NCI-H2029 (cell line): ENCODE measurements around the gene DNAH6.
"Not testable (repeated sequence)": the region's sequence is repeated elsewhere in the genome, so short reads cannot be mapped to it uniquely, and the experiment has no call there.

ENCODE experiments used
- DNase-seq: peaks from one replicate; lab custom pipeline; 2025; lab: John Stamatoyannopoulos, UW

The DNAH6 gene

DNA sequence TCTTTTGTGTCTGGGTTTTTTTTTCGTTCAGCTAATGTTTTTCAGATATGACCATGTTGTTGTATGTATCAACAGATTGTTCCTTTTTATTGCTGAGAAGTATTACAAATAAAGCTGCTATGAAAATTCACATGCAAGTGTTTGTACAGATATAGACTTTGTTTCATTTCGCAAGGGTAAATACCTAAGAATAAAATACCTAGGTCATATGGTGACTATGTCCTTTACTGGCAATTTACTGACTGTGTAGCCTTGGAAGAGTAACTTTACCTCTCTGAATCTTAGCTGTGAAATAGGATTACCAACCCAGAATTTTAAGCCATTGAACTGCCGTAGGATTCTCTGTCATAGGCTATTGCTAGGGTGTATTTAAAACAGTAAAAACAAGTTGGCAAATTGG, 19.0 kb upstream of the DNAH6 start:
- no peak for DNase-seq

DNA sequence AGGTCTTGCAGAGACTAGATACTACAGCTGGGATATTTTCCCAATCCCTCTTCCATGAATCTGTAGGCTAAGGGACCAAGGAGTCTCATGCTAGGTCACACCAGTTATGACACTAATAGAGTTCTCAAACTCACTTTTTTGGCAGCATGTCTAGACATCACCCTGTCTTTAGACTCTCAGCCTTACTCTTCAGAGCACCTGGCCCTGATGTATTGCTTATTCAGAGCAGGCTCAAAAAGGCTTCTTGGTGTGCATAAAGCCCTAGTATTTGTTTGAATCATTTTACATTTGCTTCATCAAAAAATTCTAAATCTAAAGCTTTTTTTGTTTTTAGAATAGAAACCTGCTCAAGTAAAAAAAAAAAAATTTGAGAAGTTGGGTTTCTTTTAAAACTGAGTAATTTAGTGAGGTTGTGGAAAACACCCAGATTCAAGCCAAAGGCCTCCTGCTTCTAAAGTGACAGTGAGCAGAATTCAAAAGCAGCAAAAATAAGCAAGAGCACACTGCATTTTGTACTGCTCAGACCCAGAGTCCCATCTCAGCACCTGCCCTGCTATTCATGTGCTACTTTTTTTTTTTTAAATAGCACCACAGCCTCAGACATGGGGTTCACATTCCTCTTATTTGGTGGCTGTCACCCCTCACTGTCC, 18.0 kb upstream of the DNAH6 start:
- DNase-seq: no peak

DNA sequence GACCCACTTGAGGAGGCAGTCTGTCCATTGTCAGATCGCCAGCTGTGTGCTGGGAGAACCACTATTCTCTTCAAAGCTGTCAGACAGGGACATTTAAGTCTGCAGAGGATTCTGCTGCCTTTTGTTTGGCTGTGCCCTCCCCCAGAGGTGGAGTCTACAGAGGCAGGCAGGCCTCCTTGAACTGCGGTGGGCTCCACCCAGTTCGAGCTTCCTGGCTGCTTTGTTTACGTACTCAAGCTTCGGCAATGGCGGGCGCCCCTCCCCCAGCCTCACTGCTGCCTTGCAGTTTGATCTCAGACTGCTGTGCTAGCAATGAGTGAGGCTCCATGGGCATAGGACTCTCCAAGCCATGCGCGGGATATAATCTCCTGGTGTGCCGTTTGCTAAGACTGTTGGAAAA, 5.3 kb upstream of the DNAH6 start:
- not testable (repeated sequence) for DNase-seq

DNA sequence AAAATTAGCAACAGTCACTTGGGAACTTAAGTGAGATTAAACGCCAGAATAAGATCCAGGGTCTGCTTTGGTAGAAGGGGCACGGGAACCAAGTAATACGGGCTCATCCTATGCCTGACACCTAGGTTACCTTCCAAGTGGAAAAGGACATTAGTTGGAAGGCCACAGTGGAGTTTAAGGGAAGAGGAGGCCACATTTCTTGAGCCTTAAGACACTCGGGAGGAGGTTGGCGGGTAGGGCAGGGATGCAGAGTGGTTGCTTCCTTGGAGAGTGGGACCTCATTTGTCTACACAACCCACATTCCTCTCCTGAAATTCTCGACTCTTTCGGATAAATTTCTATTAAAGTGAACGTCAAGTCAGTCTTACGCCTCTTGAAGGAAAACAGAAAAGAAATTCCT, 510 bp upstream of the DNAH6 start:
- DNase-seq: no peak

GRCh38 chr2:84519332-84519957, 3.1 kb downstream of the DNAH6 start:
- no peak for DNase-seq

DNA sequence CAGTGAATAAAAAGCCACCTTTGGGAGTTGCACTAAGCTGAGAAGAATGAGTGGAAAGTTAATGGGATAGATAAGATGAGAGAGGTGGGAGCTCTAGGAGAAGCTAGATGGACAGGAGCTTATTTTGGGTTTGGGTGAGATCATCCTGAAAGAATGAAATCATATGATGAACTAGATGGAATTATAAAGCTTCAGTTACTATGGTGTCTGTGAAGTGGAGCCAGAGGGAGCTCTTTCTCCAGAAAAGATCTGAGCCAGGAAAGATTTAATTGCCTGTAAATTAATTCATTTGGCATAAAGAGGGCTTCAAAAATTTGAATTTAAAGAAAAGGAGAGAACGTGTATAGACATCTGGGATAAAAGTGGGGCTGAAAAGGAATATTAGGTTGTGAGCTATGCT, 10.3 kb downstream of the DNAH6 start:
- DNase-seq: no peak

DNA sequence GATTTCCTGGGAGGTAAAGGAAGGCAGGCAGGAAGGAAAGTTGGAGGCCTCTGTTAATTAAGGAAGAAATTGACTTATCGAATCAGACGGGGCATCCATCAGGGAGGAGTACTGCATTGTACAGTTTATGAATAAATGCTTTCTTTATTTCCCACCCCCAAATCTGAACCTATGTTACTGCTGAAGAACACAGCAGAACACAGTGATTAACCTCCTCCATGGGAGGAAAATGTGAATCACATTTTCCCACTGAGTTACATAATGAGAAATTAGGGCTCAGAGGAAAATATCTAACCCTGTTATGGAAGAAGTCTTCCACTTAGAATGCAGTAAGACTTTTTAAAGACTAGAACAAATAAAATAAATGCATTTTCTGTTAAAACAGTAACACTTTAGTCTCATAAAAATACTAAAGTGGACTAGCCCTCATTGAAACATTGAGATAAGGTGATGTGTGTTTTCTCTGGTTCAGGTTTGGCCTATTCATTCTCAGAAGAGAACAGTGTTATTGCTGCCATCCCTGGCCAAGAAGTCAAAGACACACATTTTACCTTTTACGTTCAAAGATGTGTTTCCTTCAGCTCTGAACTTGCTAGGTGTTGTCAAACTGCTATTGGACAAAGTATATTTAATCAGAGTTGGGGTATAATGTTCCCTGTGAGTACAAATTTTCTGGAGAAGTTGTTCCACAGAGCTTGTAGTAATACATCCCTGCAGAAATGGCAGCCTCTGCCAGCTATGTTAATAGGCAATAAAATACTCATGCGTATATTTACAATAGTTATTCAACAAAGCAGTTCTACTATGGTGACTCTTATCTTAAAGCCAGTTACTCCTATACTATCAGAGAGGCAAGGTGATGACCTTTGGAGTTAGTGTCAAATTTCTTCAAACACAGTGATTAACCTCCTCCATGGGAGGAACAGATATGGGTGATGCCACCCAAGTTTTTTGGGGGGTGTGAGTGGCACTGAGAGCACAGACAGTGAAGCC, 11.1 kb downstream of the DNAH6 start:
- DNase-seq: no peak

DNA sequence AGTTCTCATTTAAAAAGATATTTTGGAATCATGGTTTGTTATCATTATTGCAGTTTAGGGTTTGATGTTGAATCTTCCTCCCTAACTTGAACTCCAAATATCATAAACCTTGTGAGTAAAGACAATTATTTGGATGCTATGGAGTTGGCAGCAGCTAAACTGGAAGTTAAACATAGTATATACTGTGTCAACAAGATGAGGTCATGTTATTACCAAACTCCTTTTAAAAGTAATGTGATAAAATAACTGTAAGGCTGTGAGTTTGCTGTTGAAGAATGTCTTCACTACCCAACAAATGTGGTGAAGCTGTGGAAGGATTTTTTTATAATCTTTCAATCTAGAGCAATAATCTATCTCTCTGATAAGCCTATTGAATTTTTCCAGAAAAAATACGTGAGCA, 16.0 kb downstream of the DNAH6 start:
- no peak for DNase-seq

GRCh38 chr2:84534225-84534624, 17.9 kb downstream of the DNAH6 start:
- DNase-seq: no peak

GRCh38 chr2:84537251-84537650, 21.0 kb downstream of the DNAH6 start:
- no peak for DNase-seq

- DNase-seq: no peak
Measured at GRCh38 chr2:84539729-84540128, 23.4 kb downstream of the DNAH6 start.

- DNase-seq: no peak
Measured at GRCh38 chr2:84545005-84545404, 28.7 kb downstream of the DNAH6 start.

- DNase-seq: no peak
Measured at GRCh38 chr2:84546551-84546950, 30.3 kb downstream of the DNAH6 start.

DNA sequence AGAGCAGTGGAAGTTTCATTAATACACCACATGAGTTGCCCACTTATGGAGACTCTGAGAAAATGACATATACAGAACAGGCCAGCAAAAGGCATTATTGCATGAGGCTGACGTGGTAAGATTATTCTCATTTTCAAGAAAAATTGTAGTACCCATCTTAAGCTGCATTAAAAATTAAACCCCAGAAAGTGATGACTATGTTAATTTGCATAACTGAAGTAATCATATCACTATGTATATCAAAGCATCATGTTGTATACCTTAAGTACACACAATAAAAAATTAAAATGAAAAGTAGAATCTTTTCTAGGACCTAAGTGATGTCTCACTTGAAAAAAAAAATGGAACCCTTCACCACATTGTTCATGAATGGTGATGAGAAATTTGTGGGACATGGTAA, 32.0 kb downstream of the DNAH6 start:
- no peak for DNase-seq

- DNase-seq: no peak
Measured at GRCh38 chr2:84550916-84551315, 34.6 kb downstream of the DNAH6 start.

DNA sequence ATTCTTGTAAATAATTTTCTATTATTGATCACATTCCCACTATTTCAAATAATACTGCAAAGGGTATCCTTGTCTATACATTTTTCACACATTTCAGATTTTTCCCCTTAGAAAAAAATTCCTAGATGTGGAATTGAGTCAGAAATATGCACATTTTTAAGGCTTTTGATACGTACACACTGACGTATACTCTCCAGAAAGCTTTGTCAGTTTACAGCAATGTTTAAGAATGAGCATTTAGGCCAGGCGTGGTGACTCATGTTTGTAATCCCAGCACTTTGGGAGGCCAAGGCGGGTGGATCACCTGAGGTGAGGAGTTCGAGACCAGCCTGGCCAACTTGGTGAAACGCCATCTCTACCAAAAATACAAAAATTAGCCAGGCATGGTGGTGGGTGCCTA, 35.2 kb downstream of the DNAH6 start:
- not testable (repeated sequence) for DNase-seq

- no peak for DNase-seq
Measured at GRCh38 chr2:84556190-84556589, 39.9 kb downstream of the DNAH6 start.

DNA sequence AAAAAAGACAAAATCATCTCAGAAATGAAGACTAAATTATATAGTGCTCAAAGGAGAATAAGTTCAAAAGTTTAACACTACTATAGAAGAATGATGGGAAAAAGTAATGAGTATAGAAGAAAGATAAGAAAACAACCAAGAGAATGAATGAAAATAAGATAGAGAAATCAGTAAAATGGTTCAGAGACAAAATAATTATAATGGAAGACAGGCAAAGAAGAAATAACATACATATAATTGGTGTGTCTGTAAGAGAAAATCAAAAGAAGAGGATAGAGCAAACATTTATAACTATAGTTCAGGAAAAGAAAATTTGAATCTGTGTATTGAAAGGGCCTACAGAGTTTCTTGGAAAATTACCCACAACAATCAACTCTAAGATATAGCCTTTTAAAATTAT, 43.5 kb downstream of the DNAH6 start:
- no peak for DNase-seq

DNA sequence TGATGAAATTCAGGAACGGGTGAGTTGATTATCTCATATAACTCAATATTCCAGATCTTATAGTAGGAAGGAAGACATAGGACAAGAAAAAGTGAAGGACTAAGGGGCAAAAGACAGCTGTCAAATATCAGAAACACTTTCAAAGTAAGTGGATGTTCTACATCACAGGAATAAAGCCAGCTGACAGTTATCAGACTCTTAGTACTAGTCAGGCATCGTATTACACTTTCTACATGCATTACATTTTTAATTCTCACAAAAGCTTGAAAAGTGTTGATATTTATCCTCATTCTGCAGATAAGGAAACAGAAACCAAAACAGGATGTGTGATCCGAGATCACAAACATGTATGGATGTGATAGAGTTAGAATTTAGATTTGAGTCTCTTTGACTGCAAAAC, 63.4 kb downstream of the DNAH6 start:
- DNase-seq: no peak

- DNase-seq: no peak
Measured at GRCh38 chr2:84603911-84604310, 87.6 kb downstream of the DNAH6 start.

DNA sequence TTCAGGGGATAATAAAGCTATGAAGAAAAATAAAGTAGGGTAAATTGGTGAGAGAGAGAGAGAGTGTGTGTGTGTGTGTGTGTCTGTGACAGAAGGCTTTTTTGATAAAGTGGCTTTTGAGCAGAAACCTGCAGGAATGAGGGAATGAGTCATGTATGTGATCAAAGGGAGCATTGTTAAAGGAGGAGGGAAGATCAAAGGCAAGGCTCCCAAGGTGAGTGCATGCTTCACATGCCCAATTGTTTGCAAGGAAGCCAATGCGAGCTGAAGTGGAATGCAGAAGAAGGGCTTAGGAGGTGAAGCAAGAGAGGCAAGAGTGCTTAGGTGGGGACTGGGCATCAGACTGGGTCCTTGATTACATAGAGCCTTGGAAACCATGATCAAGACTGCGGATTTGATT, 96.8 kb downstream of the DNAH6 start:
- no peak for DNase-seq

GRCh38 chr2:84619794-84620371, 103.6 kb downstream of the DNAH6 start:
- DNase-seq: no peak

- no peak for DNase-seq
Measured at GRCh38 chr2:84628486-84628885, 112.2 kb downstream of the DNAH6 start.
